ENCODE data around the gene CTR9. TPM values are rescaled to one million over a fixed set of nuclear protein-coding genes. Genes with fewer than 3 reads are reported as not detected.
A peak's percentile ranks its signal among the peaks of the same experiment; 100 is the strongest.

CTR9 gene
- total and polyA plus RNA-seq, 9 of the 15 experiments (the other 6 are each of a cell fraction or from before 2014, with no cell fraction given): 25.4 to 79.3 (median 47.3) TPM

DNA sequence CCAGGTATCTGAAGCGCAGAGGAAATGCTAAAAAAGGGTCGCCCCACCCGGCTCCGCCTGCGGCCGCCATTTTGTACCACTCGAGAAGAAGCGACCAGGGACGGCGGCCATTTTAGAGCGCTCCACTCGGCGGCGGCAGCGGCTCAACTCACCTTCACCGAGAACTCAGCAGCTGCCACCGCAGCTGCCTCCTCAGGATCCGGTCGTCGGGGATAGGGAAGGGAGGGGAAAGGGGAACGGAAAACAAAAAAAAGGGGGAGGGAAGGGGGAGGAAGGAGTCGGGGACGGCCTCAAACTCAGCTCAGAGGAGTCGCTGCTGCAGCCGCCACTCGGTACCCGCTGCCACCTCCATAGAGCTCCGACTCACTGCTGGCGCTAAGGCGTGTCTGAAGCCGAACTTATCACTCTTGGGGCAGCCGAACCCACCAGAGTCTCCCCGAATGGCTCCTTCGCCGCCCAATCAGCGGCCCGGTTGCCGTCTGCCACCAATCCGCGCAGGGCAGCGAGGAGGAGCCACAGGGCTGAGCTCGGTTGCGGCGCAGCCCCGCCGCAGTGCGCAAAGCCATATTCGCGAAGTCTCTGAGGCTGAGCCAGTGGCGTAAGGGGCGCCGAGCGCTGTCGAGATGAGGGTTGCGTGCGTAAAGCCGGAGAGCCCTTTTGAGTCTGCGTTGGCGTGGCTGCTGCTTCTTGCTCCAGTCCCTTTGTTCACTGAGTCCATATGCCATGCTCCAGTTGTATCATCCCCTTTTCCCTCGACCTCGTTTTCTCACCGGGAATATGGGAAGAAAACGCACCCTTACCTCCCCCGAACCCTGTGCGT, 57.7 kb downstream of the CTR9 start, which contains the start of gene EIF4G2 (continued):
- TF ChIP-seq HMG20A (CRISPR knock-in tag; conservative IDR thresholded peaks at IDR 0.05) (no peak), STAT5B (CRISPR knock-in tag; IDR thresholded peaks at IDR 0.05) (no peak), ZNF232 (CRISPR knock-in tag; IDR thresholded peaks at IDR 0.05) (no peak), TAF7 (tag; IDR thresholded peaks at IDR 0.05) (peak; percentile 91), BRCA1 (IDR thresholded peaks at IDR 0.05) (no peak), BRCA1 (CRISPR knock-in tag; IDR thresholded peaks at IDR 0.05) (no peak), TFAM (CRISPR knock-in tag; conservative IDR thresholded peaks at IDR 0.05) (no peak), ESRRB (CRISPR knock-in tag; IDR thresholded peaks at IDR 0.05; ENCODE audit: borderline replicate concordance) (no peak), TEAD2 (tag; IDR thresholded peaks at IDR 0.05) (no peak), U2AF1 (optimal IDR thresholded peaks at IDR 0.05; ENCODE audit: low read depth, low read length) (no peak), ARID2 (IDR thresholded peaks at IDR 0.05) (no peak), TAF1 (IDR thresholded peaks at IDR 0.05; ENCODE audit: control insufficient read depth, extremely low read depth, insufficient read depth, low read length, severe bottlenecking) (peak; percentile 97), TCF15 (CRISPR knock-in tag; IDR thresholded peaks at IDR 0.05) (no peak), SMARCB1 (IDR thresholded peaks at IDR 0.05; ENCODE audit: insufficient read length, low read depth) (no peak), ZBTB8A (IDR thresholded peaks at IDR 0.05; ENCODE audit: partially characterized antibody) (no peak), SIN3A (IDR thresholded peaks at IDR 0.05; ENCODE audit: borderline replicate concordance in 2 of 2, control insufficient read depth in 1 of 2, low read depth in 2 of 2, low read length in 2 of 2) (peak; percentile 38 to 79; a peak in 1 of 4 replicates), ZFPM2 (CRISPR knock-in tag; IDR thresholded peaks at IDR 0.05) (no peak), NR2C1 (IDR thresholded peaks at IDR 0.05) (peak; percentile 54), NR2C1 (tag; IDR thresholded peaks at IDR 0.05) (no peak)
- TF ChIP-seq, protein P1, sequence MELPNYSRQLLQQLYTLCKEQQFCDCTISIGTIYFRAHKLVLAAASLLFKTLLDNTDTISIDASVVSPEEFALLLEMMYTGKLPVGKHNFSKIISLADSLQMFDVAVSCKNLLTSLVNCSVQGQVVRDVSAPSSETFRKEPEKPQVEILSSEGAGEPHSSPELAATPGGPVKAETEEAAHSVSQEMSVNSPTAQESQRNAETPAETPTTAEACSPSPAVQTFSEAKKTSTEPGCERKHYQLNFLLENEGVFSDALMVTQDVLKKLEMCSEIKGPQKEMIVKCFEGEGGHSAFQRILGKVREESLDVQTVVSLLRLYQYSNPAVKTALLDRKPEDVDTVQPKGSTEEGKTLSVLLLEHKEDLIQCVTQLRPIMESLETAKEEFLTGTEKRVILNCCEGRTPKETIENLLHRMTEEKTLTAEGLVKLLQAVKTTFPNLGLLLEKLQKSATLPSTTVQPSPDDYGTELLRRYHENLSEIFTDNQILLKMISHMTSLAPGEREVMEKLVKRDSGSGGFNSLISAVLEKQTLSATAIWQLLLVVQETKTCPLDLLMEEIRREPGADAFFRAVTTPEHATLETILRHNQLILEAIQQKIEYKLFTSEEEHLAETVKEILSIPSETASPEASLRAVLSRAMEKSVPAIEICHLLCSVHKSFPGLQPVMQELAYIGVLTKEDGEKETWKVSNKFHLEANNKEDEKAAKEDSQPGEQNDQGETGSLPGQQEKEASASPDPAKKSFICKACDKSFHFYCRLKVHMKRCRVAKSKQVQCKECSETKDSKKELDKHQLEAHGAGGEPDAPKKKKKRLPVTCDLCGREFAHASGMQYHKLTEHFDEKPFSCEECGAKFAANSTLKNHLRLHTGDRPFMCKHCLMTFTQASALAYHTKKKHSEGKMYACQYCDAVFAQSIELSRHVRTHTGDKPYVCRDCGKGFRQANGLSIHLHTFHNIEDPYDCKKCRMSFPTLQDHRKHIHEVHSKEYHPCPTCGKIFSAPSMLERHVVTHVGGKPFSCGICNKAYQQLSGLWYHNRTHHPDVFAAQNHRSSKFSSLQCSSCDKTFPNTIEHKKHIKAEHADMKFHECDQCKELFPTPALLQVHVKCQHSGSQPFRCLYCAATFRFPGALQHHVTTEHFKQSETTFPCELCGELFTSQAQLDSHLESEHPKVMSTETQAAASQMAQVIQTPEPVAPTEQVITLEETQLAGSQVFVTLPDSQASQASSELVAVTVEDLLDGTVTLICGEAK (IDR thresholded peaks at IDR 0.05): no peak
- TF ChIP-seq, protein P1 (CRISPR knock-in tag; IDR thresholded peaks at IDR 0.05): no peak
